Measurements from ENCODE around the gene LILRA1.

GRCh38 chr19:54574051-54574450 is 19.4 kb upstream of the LILRA1 start:
- TF ChIP-seq, protein P1, sequence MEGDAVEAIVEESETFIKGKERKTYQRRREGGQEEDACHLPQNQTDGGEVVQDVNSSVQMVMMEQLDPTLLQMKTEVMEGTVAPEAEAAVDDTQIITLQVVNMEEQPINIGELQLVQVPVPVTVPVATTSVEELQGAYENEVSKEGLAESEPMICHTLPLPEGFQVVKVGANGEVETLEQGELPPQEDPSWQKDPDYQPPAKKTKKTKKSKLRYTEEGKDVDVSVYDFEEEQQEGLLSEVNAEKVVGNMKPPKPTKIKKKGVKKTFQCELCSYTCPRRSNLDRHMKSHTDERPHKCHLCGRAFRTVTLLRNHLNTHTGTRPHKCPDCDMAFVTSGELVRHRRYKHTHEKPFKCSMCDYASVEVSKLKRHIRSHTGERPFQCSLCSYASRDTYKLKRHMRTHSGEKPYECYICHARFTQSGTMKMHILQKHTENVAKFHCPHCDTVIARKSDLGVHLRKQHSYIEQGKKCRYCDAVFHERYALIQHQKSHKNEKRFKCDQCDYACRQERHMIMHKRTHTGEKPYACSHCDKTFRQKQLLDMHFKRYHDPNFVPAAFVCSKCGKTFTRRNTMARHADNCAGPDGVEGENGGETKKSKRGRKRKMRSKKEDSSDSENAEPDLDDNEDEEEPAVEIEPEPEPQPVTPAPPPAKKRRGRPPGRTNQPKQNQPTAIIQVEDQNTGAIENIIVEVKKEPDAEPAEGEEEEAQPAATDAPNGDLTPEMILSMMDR (IDR thresholded peaks at IDR 0.05), result no peak
- no peak for TF ChIP-seq POLR2A (IDR thresholded peaks at IDR 0.05)
- no peak for TF ChIP-seq EP300 (IDR thresholded peaks at IDR 0.05)
- TF ChIP-seq POLR2AphosphoS5 (IDR thresholded peaks at IDR 0.05), result no peak

Data from suprapubic skin (tissue), 4 donors.